Transverse colon (tissue), 4 donors: ENCODE data around the gene ATG13. TPM values are rescaled to one million over a fixed set of nuclear protein-coding genes. Genes with fewer than 3 reads are reported as not detected.

Experiments
- DNase-seq: peaks from one replicate; pipeline ENCODE4 v3.0.0-alpha.2; 2019
- H3K27ac ChIP-seq, 4 donors: fragments of 200-600 bp; sonication (generic); 2 replicates each; pipeline ENCODE4 v1.5.1; 2016 to 2018; ENCODE audit warnings: inconsistent platforms in 4 of 4
- H3K27me3 ChIP-seq: fragments of 200-600 bp; sonication (generic); 2 replicates; pipeline ENCODE4 v1.5.1; 2017; ENCODE audit warnings: inconsistent platforms
- H3K36me3 ChIP-seq, 4 donors: fragments of 200-600 bp; sonication (generic); 2 replicates each; pipeline ENCODE4 v1.5.1; 2017 to 2019; ENCODE audit warnings: inconsistent platforms in 4 of 4
- H3K4me1 ChIP-seq, 4 donors: fragments of 200-600 bp; sonication (generic); 2 replicates each; pipeline ENCODE4 v1.5.1; 2017 to 2020; ENCODE audit warnings: inconsistent platforms in 4 of 4
- H3K4me3 ChIP-seq, 4 donors: fragments of 200-600 bp; sonication (generic); 1 replicate in 1 of 4; 2 replicates in 3 of 4; pipeline versions ENCODE4 v1.5.1 to v1.6.1; 2017 to 2019; ENCODE audit warnings: inconsistent platforms in 4 of 4
- H3K9me3 ChIP-seq, 2 donors: fragments of 200-600 bp; sonication (generic); 2 replicates each; pipeline ENCODE4 v1.5.1; 2017 to 2019; ENCODE audit warnings: inconsistent platforms in 2 of 2
- EP300 ChIP-seq: sonication (generic); formaldehyde crosslinking; IDR thresholded peaks from one replicate; pipeline ENCODE4 v1.6.1; 2017; ENCODE audit warnings: antibody characterized with exemption, low read depth
- POLR2A ChIP-seq: fragments of 450-650 bp; IDR thresholded peaks from one replicate; pipeline ENCODE4 v1.6.1; 2016; ENCODE audit warnings: antibody characterized with exemption, mild to moderate bottlenecking, moderate library complexity
- POLR2AphosphoS5 ChIP-seq, 3 donors: sonication (generic); formaldehyde crosslinking; IDR thresholded peaks; one replicate each; pipeline ENCODE4 v1.6.1; 2016; ENCODE audit warnings: antibody characterized with exemption in 3 of 3
- WGBS, 2 donors: methylation state at CpG; one replicate each; pipeline ENCODE4 v1.1.5; 2018; ENCODE audit warnings: low coverage in 1 of 2; 5-methylcytosine and 5-hydroxymethylcytosine counted together
- in situ Hi-C, 4 donors: fragments of 200-750 bp; cut with MboI; loops; one replicate each; pipeline versions ENCODE4 v1.15.0 to v1.15.1; 2017; ENCODE audit warnings: low sequenced_read_pairs in 3 of 4, low pct_ligation_motif_present in 1 of 4, low pct_unique_long_range_greater_than_20kb in 1 of 4
- intact Hi-C: fragments of 100-400 bp; cut with DNase I; formaldehyde crosslinking; loops from one replicate; pipeline ENCODE4 v1.15.1; 2023; ENCODE audit warnings: low total_unique reads
- total RNA-seq, 4 donors: library from RNA; depleted of rRNA; stranded (reverse); fragments of >200 nt; gene quantifications; one replicate each; pipeline ENCODE4 v1.1.0, GENCODE V29; 2016
- TF ChIP-seq, protein P1 (sequence below), 5 experiments: fragments of 200-600 bp in 3 of 5; fragments of 450-650 bp in 2 of 5; sonication (generic) in 3 of 5; IDR thresholded peaks; 1 replicate in 2 of 5; 2 replicates in 3 of 5; pipeline ENCODE4 v1.5.1; 2016 to 2017; ENCODE audit warnings: antibody characterized with exemption in 5 of 5, inconsistent platforms in 3 of 5, mild to moderate bottlenecking in 2 of 5, moderate library complexity in 1 of 5

Gene ATG13
- total RNA-seq, 4 donors from 2014 or later, result 40.8 to 128 (median 112) TPM

DNA sequence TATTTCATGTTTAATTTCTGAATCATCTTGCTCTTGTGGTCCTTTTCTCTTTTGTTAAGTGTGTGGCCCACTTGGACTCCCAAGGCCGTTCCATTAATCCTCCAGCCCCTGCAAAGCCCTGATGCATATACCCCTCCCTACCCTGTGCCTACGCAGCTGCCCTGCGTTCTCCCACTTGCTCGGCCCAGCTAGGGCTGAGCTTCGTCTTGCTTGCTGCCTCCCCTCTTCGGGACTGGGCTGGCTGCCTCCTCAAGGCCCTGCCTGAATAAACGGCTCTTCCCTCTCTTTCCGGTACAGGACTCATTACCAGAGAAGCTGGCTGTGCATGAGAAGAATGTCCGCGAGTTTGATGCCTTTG lies 54.6 kb downstream of the ATG13 start:
- in situ Hi-C loops (no loop called here), intact Hi-C loops (no loop called here)
- Histone ChIP-seq H3K9me3 (no peaks in the 10 kb centered on the region), H3K27me3 (no peaks in the 10 kb centered on the region), H3K4me3 (no peak overlapping the region), H3K36me3 (peaks cover 0 to 43% (median 20%) of the 10 kb centered on the region in 4 donors), H3K27ac (peak overlapping the region in 2 of 4 donors; percentile 2 to 5), H3K4me1 (peaks cover 21 to 37% (median 25%) of the 10 kb centered on the region in 4 donors)
- 86 to 90% methylated on average over 5 to 10 of the region's 10 CpGs for WGBS, 2 donors
- no peak for DNase-seq
- TF ChIP-seq, protein P1, sequence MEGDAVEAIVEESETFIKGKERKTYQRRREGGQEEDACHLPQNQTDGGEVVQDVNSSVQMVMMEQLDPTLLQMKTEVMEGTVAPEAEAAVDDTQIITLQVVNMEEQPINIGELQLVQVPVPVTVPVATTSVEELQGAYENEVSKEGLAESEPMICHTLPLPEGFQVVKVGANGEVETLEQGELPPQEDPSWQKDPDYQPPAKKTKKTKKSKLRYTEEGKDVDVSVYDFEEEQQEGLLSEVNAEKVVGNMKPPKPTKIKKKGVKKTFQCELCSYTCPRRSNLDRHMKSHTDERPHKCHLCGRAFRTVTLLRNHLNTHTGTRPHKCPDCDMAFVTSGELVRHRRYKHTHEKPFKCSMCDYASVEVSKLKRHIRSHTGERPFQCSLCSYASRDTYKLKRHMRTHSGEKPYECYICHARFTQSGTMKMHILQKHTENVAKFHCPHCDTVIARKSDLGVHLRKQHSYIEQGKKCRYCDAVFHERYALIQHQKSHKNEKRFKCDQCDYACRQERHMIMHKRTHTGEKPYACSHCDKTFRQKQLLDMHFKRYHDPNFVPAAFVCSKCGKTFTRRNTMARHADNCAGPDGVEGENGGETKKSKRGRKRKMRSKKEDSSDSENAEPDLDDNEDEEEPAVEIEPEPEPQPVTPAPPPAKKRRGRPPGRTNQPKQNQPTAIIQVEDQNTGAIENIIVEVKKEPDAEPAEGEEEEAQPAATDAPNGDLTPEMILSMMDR (IDR thresholded peaks at IDR 0.05), result no peak
- TF ChIP-seq POLR2AphosphoS5 (IDR thresholded peaks at IDR 0.05) (no peak), EP300 (no peak), POLR2A (no peak)

DNA sequence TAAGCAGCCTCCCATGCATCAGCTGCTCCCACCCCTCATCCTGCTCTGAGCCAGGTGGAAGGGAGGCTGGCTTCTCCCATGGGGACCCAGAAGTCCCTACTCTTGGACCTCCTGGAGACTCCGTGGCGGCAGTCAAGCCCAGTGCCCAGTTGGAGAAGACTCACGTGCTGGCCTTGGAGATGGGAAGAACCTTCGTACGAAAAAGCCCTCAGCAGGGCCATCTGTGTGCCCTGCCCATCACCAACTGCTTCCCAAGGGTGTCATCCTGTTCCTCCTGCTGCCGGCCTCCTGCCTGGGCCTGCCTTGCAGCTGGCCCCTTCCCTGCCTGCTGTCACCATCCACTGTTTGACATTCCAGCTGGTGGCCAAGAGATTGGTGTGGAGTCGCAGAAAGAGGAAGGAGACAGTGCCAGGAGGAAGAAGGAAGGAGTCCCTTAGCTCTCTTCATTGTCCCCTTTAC lies 55.1 kb downstream of the ATG13 start:
- no peak overlapping the region for H3K4me3 ChIP-seq
- H3K36me3 ChIP-seq, result peaks cover 0 to 42% (median 19%) of the 10 kb centered on the region in 4 donors
- peaks cover 21 to 33% (median 25%) of the 10 kb centered on the region in 4 donors for H3K4me1 ChIP-seq
- 80% methylated on average over 7 of the region's 7 CpGs; no CpG with 5 or more reads in 1 of the 2 donors for WGBS, 2 donors
- DNase-seq, result no peak
- no peaks in the 10 kb centered on the region for H3K27me3 ChIP-seq
- intact Hi-C loops (no loop called here), in situ Hi-C loops (no loop called here)
- H3K27ac ChIP-seq, result peak overlapping the region in 1 of 4 donors; percentile 2
- TF ChIP-seq, protein P1 (IDR thresholded peaks at IDR 0.05), result no peak
- peak; percentile 6 to 73 (median 32) for TF ChIP-seq POLR2AphosphoS5 (IDR thresholded peaks at IDR 0.05)
- no peak for TF ChIP-seq POLR2A
- TF ChIP-seq EP300, result no peak
- no peaks in the 10 kb centered on the region for H3K9me3 ChIP-seq

DNA sequence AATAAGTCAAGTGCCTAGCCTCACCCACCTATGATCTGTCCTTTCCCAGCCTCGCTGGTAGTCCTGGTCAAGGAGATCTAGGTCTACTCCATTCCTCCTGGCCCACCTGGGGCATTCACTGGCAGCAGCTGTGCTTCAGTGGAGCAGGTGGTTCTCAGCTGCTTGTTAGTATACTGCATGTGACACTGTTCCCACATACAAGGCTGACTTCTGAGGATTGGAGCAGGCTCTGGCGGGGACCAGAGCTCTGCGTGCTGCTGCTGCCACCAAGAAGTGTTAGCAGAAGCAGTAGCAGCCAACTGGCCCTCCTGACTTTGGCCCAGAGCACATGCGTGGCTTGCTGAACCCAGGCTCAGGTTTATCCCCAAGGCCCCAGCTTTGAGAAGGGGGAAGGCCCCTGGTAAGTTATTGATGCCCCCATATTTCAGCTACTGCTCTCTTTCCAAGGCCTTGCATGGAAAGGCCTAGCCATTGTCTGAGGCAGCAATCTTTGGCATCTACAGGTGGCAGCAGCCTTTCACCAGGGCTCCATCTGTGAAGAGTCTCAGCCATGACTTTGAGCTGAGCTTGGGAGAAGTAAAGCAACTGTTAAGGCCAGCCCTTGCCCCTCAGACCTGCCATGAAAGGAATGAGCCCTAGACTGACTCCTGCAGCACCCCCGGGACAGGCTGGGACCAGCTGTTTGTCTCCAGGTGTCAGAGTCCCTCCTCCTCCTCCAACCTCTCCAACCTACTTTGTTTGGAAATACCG lies 56.5 kb downstream of the ATG13 start:
- no peak for DNase-seq
- Histone ChIP-seq H3K4me3 (no peak overlapping the region), H3K9me3 (no peaks in the 10 kb centered on the region), H3K27me3 (no peaks in the 10 kb centered on the region), H3K4me1 (peaks cover 21 to 31% (median 25%) of the 10 kb centered on the region in 4 donors), H3K27ac (peak overlapping the region; percentile 72 to 87 (median 84)), H3K36me3 (peaks cover 0 to 36% (median 16%) of the 10 kb centered on the region in 4 donors)
- TF ChIP-seq POLR2A (no peak), EP300 (no peak), POLR2AphosphoS5 (IDR thresholded peaks at IDR 0.05) (no peak)
- TF ChIP-seq, protein P1 (IDR thresholded peaks at IDR 0.05), result no peak
- WGBS, 2 donors, result 70% methylated on average over 2 to 6 of the region's 6 CpGs
- in situ Hi-C loops (no loop called here), intact Hi-C loops (no loop called here)

DNA sequence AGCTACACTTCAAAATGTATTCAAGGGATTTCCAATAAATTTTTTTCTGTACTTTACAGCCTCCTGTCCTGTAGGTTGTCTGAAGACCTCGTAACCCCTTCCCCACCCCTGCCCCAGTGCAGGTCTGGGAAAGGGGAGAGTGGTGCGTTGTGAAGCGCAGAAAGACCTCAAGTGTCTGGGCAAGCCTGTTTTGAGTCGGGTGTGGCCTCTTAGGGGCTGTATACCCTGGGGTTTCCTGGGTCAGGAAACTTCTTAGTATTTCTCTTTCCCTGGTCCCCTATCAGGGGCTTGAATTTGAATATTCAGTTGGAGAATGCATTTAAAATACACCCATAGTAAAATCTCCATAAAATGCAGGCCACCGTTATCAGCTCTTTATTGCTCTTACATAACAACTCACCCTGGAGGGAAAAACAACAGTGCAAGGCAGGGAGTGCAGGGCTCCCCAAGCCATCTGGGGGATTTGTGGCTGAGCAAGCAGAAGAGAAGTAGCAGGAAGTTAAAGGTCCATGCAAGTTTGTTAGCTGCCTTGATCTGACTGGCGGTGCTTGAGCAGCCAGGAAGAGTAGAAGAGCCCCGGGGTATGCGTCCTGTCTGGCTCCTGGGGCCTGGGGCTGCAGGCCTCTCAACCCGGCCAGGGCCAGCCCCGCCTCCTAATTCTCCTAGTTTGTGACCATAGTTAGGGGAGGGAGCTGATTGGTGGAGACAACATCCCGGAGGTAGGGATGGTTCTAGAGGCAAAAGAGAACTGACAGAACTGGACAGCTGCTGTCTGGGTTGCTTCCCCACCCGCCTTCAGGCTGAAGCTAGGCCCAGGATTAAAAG lies 57.3 kb downstream of the ATG13 start:
- in situ Hi-C loops, result no loop called here
- H3K36me3 ChIP-seq, result peaks cover 0 to 37% (median 16%) of the 10 kb centered on the region in 4 donors

More for the DNA sequence above, 57.3 kb downstream of the ATG13 start:
- H3K27me3 ChIP-seq, result no peaks in the 10 kb centered on the region
- peaks cover 21 to 31% (median 25%) of the 10 kb centered on the region in 4 donors for H3K4me1 ChIP-seq
- peak overlapping the region; percentile 72 to 87 (median 84) for H3K27ac ChIP-seq
- 26 to 33% methylated on average over 1 to 12 of the region's 12 CpGs for WGBS, 2 donors
- intact Hi-C loops, result no loop called here
- no peaks in the 10 kb centered on the region for H3K9me3 ChIP-seq
- TF ChIP-seq POLR2AphosphoS5 (IDR thresholded peaks at IDR 0.05) (peak in 2 of 3 donors; percentile 5), EP300 (no peak)
- H3K4me3 ChIP-seq, result no peak overlapping the region
- DNase-seq, result peak; percentile 54
